ENCODE results near the gene ARL6IP6. TPM values are rescaled to one million over a fixed set of nuclear protein-coding genes. Genes with fewer than 3 reads are reported as not detected.

ARL6IP6 gene
- total RNA-seq, 1 donor from 2014 or later = 5.5 TPM

DNA sequence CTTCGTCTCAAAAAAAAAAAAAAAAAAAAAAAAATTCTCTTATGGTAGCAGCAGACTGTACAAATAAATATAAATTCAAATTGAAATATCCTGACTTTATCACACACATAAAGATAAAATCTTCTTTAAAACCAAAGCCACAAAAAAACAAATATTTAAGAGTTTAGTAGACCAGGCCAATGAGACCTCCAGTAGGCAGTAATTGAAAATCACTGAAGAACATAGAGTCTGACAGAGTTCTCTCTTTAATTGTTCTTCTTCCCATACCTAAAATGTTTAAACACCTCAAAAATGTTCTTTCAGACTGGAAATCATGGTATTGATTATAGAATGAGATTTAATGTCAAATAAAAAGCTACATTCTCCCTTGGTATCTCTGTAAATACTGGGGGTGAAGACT, 21.9 kb upstream of the ARL6IP6 start:
- intact Hi-C loops (cut with micrococcal nuclease) = no loop called here
- H3K27me3 ChIP-seq (ENCODE audit: low read depth) = no peaks in the 10 kb centered on the region

DNA sequence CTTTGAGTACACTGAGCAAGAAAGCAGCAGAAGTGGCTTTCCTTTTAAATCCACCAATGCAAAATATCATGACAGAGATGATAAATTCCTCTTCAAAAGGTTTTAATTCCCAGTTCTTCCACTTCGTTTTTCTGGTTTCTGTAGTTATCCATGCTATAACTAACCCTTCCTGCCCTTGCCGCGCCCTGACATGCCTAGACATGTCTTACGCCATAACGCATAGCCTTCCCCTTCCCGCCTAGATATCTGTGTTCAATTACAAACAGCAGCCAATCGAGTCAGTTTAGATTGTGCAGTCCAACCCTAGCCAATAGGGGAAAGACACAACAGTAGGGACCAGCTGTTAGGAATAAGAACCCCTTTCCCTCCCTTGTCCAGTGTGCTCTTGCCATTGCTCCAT, 17.2 kb upstream of the ARL6IP6 start:
- H3K4me3 ChIP-seq = no peak overlapping the region
- no peaks in the 10 kb centered on the region for H3K36me3 ChIP-seq
- intact Hi-C loops (cut with micrococcal nuclease) = no loop called here
- TF ChIP-seq, protein P1, sequence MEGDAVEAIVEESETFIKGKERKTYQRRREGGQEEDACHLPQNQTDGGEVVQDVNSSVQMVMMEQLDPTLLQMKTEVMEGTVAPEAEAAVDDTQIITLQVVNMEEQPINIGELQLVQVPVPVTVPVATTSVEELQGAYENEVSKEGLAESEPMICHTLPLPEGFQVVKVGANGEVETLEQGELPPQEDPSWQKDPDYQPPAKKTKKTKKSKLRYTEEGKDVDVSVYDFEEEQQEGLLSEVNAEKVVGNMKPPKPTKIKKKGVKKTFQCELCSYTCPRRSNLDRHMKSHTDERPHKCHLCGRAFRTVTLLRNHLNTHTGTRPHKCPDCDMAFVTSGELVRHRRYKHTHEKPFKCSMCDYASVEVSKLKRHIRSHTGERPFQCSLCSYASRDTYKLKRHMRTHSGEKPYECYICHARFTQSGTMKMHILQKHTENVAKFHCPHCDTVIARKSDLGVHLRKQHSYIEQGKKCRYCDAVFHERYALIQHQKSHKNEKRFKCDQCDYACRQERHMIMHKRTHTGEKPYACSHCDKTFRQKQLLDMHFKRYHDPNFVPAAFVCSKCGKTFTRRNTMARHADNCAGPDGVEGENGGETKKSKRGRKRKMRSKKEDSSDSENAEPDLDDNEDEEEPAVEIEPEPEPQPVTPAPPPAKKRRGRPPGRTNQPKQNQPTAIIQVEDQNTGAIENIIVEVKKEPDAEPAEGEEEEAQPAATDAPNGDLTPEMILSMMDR (IDR thresholded peaks at IDR 0.05; ENCODE audit: borderline replicate concordance) = no peak
- H3K4me1 ChIP-seq = peaks cover 11% of the 10 kb centered on the region
- H3K27me3 ChIP-seq (ENCODE audit: low read depth) = no peaks in the 10 kb centered on the region
- DNase-seq = no peak
- H3K9me3 ChIP-seq (replicated peaks) = peaks cover 11% of the 10 kb centered on the region
- no peak overlapping the region for H3K27ac ChIP-seq (replicated peaks)

More for the DNA sequence above, 21.9 kb upstream of the ARL6IP6 start:
- Histone ChIP-seq H3K27ac (replicated peaks) (no peak overlapping the region), H3K4me1 (peaks cover 21% of the 10 kb centered on the region), H3K4me3 (no peak overlapping the region), H3K36me3 (peaks cover 20% of the 10 kb centered on the region), H3K9me3 (replicated peaks) (peaks cover 5% of the 10 kb centered on the region)
- DNase-seq = no peak
- TF ChIP-seq, protein P1 (IDR thresholded peaks at IDR 0.05; ENCODE audit: borderline replicate concordance) = no peak

GRCh38 chr2:152706477-152707021, 11.9 kb upstream of the ARL6IP6 start:
- DNase-seq = no peak
- TF ChIP-seq, protein P1 (IDR thresholded peaks at IDR 0.05; ENCODE audit: borderline replicate concordance) = no peak
- Histone ChIP-seq H3K36me3 (peaks cover 13% of the 10 kb centered on the region), H3K27me3 (ENCODE audit: low read depth) (no peaks in the 10 kb centered on the region), H3K27ac (replicated peaks) (no peak overlapping the region), H3K9me3 (replicated peaks) (peaks cover 6% of the 10 kb centered on the region), H3K4me1 (peaks cover 8% of the 10 kb centered on the region), H3K4me3 (no peak overlapping the region)
- intact Hi-C loops (cut with micrococcal nuclease) = no loop called here

- H3K4me1 ChIP-seq = peaks cover 22% of the 10 kb centered on the region
- intact Hi-C loops (cut with micrococcal nuclease) = no loop called here
- H3K27ac ChIP-seq (replicated peaks) = no peak overlapping the region
- no peaks in the 10 kb centered on the region for H3K9me3 ChIP-seq (replicated peaks)
- peaks cover 34% of the 10 kb centered on the region for H3K36me3 ChIP-seq
- DNase-seq = no peak
- TF ChIP-seq, protein P1 (IDR thresholded peaks at IDR 0.05; ENCODE audit: borderline replicate concordance) = no peak
- H3K4me3 ChIP-seq = no peak overlapping the region
- no peaks in the 10 kb centered on the region for H3K27me3 ChIP-seq (ENCODE audit: low read depth)
Measured at GRCh38 chr2:152708742-152709141, 9.7 kb upstream of the ARL6IP6 start.

- intact Hi-C loops (cut with micrococcal nuclease) = no loop called here
- H3K27me3 ChIP-seq (ENCODE audit: low read depth) = no peaks in the 10 kb centered on the region
- DNase-seq = no peak
Measured at GRCh38 chr2:152710713-152711112, 7.7 kb upstream of the ARL6IP6 start.

More at GRCh38 chr2:152710713-152711112, 7.7 kb upstream of the ARL6IP6 start:
- Histone ChIP-seq H3K4me3 (no peak overlapping the region), H3K27ac (replicated peaks) (no peak overlapping the region), H3K4me1 (peaks cover 40% of the 10 kb centered on the region), H3K9me3 (replicated peaks) (no peaks in the 10 kb centered on the region), H3K36me3 (peaks cover 43% of the 10 kb centered on the region)
- TF ChIP-seq, protein P1 (IDR thresholded peaks at IDR 0.05; ENCODE audit: borderline replicate concordance) = no peak
